ENCODE measurements around the gene TXNDC11.

TXNDC11 gene

DNA sequence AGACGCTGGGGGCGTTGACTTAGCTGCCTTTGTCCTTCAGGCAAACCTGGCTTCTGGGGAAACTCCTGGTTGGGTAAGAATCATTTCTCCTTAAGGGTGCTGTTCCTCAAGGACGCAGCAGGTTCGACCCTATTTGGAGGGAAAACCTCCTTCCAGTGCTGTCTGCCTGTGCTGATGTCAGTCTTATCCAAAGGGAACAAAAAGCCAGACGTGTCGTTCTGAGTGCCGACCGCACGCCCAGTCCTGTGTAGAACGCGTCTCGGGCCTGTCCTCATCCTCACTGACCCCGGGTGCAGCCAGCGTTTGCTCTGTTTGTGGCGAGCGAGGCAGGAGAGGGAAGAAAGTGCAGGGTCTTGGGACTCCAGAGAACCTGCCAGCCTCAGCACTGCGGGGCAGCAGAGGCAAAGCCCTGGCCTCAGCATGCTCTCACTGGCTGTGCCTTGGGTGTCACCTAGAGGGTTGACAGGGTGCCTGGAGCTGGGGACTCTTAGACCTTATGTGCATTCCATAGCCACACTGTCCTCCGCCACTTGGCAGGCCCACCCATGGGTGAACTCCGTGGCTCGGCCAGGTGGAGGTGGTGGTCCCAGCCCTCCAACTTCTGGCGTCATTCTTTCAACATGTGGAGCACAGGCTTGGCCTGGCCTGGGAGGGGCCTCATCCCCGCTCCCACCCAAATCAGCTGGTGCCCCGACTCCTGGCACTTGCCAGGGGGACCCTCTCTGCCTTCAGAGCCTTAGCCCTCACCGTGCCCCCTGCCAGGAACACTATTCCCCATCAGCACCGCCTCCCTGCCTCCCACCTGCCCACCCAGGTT lies 68.4 kb downstream of the TXNDC11 start:
- DNase-seq (ENCODE audit: low spot score): no peak

DNA sequence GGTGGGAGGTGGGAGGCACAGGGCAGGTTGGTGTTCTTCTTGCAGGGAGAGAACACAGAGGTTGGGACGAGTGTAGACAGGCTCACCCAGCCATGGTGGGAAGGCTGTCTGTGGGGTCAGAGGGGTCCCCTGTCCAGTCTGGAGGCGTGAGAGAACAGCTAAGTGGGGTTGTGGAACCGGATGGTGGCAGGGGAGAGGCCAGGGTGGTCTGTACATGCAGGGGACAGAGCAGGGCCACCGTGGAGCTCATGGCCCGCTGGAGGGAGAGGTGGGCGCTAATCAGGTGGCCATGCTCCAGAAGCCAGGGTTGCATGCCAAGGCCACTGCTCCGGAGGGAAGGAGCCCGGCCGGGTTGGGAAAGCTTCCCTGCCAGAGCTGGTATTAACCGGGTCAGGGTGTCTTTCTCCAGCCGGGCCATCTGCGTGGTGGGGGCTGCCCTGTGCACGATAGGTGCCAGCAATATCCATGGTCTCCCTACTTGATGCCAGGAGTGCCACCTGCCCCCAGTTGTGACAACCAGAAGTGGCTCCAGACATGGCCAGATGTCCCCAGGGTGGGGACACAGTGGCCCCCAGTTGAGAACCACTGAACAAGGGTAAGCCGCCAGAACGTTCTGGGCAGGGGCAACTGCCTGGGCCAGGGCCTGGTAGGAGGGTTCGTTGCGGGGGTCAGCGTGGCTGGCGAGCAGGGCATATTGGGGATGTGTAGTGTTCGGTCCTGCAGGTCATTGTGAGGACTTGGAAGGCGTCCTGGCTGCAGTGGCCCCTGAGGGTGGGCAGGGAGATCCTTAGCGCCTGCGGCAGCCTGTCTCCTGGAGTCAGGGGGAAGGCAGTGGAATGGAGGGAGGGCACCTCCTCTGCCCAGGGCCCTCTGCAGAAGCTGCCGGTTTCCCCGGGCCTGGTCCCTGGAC lies 69.3 kb downstream of the TXNDC11 start:
- no peak for DNase-seq (ENCODE audit: low spot score)

DNA sequence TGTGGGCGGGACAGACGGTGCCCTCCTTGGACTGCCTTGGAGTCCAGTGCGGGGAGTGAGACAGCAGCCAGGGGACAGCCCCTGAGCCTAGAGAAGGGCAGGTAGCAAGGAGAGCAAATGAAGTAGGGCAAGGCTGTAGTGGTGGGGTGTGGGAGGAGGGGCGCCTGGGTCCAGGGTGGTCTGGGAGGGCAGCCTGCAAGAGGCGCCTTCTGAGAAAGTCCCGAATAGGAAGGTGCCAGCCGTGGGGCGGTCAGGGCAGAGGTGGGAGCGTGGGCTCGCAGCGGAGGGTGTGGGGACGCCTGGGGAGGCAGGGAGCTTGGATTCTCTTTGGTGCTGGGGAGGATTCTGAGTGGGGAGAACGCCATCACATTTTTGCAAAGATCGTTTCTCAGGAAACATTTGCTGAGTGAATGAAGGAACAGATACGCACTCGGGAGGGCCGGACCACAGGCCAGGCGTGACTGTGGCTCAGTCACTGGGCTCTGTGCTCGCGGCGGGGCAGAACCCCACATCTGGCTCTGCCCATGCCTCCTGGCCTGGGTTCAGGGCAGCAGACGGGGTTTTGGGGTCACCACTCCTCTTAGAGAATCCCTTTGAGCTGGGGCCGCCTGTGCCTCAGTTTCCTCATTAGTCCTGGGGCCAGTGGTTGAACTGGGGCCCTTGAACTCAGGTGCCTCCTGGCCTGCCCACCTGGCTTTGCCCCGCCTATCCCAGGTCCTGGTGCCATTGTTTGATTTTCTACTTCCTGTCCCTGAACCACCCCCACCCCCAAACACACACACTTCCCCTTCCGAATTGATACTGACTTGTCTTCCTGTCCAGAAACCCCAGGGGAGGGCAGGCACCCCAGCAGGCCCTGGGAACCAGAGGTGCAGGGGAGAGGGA lies 70.2 kb downstream of the TXNDC11 start:
- no peak for DNase-seq (ENCODE audit: low spot score)

DNA sequence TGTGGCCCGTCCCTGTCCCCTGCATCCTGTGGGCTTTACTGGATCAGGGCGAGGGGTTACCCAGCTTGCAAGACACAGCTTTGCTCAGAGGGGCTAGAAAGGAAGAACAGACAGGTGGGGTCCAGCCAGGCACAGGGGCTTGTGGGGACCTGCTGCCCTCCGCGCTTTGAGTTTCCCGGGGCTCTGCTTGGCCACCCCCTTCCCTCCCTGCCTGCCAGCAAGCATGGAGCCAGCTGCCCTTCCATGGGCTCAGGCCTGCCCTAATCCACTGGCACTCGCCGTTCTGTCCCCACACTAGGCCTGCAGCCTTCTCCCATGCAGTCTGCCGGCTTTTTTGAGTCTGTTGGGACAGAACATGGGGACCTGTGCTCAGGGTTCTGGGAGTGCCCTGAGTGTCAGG lies 71.0 kb downstream of the TXNDC11 start:
- no peak for DNase-seq (ENCODE audit: low spot score)

DNA sequence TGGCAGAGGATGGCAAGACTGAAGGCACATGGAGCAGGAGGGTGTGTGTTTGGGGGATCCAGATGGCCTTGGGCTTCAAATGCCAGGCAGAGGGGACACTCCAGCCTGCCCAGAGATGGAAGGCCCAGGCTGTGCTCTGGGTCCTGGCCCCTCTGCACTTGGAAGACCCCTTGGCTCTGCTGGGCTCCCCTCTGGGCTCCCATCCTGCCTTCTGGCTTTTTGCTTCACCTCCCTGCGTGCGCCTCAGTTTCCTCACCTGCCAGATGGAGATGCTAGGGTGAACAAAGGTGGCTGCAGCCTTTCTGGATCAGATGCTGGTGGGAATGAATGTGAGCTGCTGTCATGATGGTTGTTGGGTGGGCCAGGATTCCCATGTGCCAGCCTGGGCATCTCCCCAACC lies 71.4 kb downstream of the TXNDC11 start:
- DNase-seq (ENCODE audit: low spot score): no peak

DNA sequence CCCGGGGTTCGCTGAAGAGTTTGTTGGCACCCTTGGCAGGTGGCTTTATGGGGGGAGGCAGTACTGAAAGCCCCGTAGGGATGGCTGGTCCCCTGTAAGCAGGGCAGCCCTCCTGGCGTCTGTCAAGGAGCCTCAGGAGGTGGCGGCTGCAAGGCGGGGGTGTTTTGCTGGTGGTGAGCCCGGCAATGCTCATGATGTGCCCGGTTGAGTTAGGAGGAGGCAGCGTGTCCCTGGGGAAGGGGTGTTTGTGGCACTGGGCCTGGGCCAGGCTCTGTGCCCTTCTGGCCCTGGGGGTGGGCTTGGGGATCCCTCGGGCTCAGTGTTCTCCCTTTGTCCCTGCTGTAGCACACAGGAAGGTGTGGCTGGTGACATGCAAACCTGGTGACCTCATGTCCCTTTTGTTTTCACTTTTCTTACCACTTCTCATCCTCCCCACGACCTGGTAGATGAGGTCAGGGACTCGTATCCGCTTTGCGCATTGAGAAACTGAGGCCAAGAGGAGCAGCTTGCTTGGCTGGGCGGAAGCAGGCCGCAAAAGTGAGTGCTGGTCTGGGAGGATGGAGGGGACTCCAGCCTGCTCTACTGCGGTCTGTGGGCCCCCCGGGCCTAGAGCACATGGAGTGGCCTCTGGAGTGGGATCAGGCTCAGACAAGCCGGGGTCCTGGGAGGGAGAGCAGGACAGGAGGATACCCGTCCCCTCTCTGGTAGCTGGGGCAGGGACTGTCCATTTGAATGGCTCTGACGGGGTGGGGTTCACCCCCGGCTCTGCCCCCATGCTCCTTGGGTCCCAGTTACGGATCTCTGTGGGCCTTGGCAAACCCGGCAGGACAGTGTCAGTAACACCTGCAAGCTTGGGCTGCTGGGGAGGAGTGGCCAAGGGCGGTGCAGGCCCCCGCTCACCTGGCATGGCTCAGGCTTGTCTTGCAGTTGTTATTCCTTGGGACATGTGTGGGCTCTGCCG lies 72.2 kb downstream of the TXNDC11 start:
- DNase-seq (ENCODE audit: low spot score): no peak

DNA sequence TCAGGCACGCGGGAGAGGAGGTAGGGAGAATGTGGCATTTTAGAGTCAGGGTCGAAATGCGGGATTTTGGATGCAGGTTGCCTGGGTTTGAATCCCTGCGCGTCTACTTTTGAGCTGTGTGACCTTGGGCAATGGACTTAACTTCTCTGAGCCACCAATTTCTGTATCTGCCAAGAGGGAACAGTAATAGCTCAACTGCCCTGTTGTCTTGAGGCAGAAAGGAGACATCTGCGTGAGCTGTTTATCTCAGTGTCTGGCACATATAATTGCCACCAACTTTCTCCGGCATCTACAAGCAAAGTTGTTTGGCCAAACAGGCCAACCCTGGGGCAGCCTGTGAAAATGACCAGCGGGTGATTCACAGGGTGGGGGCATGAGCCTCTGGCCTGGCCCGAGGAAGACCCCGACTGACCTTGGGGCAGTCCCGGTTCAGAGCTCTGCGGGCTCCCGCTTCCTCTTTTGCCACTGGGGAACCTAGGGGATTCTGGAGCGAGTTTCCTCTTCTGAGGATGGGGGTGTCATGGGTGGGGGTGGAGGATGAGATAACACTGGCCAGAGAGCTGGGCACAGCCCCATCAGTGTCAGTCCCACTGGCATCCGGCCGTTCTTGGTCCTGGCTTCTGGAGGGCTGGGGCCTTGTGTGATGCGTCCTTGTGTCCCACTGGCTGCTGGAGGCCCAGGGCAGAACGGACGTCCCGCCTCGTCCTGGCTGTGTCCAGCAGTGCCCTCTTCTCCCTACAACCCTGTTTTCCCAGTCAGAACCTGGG lies 73.1 kb downstream of the TXNDC11 start:
- no peak for DNase-seq (ENCODE audit: low spot score)

DNA sequence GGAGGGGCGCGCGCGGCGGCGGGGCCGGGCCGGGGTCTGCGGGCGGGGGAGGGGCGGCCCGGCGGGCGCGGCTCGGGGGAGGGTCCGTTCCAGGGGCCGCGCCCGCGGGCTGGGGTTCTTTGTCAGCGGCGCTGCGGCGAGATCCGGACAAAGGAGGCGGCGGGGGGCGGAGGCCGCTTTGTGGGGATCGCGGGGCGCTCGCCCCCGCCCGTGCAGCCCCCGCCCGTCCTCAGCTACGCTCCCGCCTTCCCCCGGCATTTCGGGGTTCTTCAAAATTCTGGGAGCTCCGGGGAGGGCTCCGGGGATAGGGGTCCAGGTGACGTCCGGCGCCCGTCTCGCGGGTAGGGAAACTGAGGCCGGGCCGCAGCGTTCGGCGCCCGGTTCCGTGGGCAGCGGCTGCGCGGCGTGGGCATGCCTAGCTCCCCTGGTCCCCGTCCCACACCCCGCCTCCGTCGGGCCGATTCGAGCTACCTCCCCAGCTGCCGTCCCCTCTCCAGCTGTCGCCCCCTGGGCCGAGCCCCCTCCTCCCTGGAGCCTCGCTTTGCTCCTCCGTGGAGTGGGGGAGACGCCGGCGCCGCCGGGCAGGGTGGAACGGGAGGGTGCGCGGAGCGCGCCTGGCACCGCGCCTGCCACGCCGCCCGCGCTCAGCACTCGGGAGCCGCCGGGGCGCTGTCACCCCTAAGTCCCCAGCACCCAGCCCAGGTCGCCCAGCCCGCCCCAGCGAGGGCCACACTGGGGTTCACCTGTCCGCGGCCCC lies 73.9 kb downstream of the TXNDC11 start:
- no peak for DNase-seq (ENCODE audit: low spot score)

DNA sequence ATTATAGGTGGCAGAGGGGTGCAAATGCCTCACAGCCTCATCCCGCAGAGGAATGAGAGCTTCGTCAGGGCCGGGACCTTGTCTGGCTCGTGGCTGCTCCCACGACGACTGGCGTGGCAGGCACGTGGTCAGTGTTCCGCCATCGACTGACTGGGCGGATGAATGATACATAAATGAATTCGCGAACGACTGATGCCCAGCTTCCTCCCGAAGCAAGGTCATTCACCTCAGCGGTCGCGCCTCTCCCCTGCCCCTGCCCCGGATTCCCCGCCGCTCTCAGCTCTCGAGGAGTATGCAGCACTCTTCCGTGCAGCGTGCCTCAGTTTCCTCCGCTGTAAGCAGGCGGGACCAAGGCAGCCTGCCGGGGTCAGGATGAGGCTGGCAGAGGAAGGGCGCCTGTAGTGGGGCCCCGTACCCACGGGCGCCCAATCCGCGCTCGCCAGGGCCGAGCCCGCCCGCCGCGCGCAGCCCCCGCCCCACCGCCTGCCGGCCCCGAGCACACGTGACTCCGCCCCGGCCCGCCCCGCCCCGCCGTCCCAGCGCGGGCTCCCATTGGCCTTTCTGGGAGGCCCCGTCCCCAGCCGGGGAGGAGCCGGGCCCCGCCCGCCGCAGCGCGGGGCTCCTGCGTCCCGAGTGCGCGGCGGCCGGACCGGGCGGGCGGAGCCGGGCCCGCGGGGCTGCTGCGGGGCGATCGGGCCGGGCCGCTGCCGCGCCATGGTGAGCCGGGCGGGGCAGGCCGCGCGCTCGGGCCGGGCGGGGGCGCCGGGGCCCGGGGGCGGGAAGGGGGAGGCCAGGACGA lies 74.6 kb downstream of the TXNDC11 start, which contains the start of gene SNN:
TSS of gene SNN (plus strand) at position 632 of the 799 bp plus-strand sequence. CDS start 7,605 bp downstream, outside the sequence.
- DNase-seq (ENCODE audit: low spot score): peak; percentile 72

DNA sequence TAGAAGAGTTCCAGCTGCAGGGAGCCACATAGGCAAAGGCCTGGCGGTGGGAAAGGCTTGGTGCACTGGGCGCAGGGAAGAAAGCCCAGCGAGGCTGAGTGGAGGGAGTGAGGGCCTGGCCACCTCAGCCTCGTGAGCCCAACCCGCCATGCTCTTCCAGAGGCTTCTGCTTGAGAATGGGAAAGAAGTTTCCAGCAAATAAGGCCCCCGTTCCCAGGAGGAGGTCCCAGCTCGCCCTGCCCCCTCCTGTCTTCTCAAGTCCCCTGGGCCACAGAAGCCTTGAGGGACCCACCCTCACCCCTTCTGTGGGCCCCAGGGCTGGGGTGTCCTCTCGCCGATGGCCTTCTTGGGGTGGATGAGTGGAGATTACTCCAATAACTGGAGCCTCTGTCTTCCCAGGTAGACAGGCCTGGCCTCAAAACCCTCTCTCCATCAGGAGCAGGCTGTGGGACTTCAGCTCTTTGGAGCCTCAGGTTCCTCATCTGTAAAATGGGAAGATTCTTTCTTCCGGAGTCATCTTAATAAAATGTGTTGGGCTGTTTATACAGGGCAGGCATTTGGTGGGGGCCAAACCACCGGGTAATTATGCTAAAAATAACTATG lies 75.3 kb downstream of the TXNDC11 start:
- DNase-seq (ENCODE audit: low spot score): no peak

DNA sequence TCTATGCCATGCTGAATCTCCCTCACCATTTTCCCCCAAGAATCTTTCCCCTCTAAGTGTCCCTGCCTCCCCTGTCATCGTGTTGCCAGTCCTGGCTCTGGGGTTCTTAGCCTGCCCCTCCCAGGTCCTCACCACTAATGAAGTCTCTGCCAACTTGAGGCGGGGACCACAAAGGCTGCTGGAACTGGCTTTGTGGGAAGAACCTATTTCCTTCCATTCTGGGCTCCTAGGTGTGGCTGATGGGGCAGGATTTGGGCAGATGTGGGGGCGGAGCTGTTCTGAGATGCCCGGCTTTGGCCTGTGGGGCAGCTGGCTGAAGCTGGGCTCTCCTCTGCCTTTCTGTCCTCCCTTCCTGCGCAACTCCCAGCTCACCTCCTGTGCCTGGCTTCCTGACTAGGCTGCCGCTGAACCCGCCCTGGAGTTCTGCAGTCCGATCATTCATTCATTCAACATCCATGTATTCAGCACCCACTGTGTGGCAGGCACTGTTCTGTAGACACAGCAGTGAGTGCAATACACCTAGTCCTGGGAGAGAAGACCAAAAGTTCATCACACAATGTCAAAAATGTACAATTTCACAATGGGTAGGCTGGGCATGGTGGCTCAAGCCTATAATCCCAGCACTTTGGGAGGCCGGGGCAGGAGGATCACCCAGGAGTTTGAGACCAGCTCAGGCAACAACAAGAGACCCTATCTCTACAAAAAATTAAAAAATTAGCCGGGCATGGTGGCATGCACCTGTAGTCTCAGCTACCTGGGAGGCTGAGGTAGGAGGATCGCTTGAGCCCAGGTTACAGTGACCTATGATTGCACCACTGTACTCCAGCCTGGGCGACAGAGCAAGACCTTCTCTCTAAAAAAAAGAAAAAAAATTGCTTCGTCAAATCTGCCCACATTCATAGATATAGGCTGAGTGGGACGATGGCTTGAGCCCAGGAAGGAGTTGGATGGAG lies 76.3 kb downstream of the TXNDC11 start:
- DNase-seq (ENCODE audit: low spot score): no peak

DNA sequence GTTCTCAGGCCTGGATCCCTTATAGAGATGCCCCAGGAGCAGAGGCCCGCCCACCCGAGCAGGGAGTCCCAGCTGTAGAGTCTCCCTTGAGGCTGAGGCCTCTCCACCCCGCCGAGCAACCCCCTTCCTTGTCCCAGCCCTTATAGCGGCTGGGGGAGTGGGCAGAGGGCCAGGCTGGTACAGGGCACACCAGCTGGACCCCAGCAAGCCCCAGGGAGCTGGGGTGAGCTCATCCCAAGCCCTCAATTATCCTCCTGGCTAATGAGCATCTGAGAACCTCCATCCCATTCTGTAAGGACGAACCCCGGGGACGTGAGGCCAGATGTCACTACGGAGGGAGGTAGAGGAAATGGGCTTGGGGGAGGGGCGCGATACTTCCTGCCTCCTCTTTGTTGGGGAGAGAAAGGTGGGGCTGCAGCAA lies 77.6 kb downstream of the TXNDC11 start:
- DNase-seq (ENCODE audit: low spot score): no peak

DNA sequence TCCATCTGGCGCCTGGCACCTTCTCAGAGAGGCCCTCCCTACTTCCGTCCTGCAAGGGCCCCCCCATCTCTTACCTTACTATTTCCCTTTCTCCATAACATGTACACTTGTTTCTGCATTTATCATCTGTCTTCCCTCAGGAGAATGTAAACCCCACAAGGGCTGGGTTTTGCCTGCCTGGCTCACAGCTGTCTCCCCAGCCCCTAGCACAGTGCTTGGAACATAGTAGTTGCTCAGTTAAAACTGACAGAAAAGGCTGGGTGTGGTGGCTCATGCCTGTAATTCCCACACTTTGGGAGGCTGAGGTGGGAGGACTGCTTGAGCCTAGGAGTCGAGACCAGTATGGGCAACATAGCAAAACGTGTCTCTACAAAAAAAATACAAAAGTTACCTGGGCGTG lies 80.1 kb downstream of the TXNDC11 start:
- no peak for DNase-seq (ENCODE audit: low spot score)

DNA sequence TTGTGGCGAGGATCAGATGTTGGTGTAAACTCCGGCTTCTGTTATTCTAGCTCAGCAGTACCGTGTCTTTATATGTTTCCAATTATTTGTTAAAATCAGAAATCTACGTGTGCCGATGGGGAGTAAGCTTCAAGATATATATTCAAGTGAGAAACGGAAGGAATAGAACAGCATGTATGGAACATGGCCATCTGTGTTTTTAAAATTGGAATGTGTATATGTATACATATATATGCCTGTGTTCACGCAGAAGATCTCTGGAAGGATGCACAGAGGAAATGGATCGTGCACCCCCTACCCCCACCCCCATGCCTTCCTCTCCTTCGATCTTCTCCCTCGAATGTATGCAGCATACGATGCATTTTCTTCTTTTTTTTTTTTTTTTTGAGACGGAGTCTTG lies 82.1 kb downstream of the TXNDC11 start:
- DNase-seq (ENCODE audit: low spot score): no peak

DNA sequence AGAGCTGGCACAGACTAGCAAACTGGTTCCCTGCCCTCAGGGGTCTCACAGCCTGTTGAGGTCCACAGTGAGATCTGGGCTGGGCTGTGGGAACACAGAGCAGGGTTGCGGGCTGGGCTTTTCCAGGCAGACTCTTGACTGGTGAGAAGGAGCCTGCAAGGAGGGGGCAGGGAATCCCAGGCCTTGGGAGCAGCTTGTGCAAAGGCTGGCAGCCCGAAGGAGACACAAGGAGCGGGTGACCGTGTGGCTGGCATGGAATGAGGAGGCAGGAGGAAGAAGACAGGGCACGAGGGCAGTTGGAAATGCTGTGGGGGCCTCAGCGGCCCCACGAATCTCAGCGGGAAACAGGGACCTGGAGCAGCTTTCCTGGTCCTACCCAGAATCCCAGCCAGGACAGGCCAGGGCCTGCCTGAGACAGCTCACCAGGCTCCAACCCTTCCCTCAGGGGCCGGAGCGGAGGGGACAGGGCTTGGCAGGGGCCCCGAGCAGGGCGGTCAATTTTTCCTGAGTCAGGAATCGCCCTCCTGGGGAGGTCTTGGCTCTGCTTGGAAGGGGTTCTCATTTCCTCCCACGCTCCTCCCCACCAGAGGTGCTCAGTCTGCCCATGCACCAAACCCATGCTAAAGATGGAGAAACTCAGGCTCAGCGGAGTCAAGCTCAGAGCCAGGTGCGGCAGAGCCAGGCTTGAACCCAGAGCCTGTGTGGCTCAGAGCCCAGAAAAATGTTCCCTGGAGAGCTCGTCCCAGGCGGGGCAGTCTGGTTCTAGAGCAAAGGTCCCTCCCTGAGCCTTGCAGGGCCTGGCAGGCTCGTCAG lies 83.6 kb downstream of the TXNDC11 start:
- DNase-seq (ENCODE audit: low spot score): no peak

DNA sequence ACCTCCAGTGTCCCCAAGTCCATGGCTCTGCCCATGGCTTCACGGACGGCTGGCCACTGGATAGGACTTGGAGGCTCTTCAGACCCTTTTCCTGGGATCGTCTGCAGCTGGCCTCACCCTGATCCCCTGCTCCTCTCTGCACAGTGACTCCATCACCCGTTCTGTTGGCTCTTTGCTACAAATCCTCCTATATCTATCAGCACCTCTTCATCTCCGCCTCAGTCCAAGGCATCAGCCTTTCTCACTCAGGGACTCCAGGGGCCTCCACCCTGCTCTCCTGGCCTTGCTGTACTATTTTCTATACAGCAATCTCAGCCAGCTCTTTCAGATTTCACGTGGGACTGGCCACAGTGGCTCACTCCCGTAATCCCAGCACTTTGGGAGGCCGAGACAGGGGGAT lies 85.1 kb downstream of the TXNDC11 start:
- no peak for DNase-seq (ENCODE audit: low spot score)

All from hematopoietic multipotent progenitor cell treated with erythropoietin and hydrocortisone succinate and interleukin-3 and kit ligand, for 15 days (in vitro differentiated cells).